K562 (cell line): ENCODE data around the gene P4HB. TPM values are rescaled to one million over a fixed set of nuclear protein-coding genes. Genes with fewer than 3 reads are reported as not detected.

ENCODE experiments used
- ATAC-seq: fragments of 200-7000 bp; cut with Tn5 transposase; 3 replicates; pipeline ENCODE4 v1.9.1; 2020; ENCODE audit warnings: moderate library complexity
- BruUV-seq: library from RNA; stranded (reverse); fragments of 400-500 nt; replicated peaks from 2 replicates; lab custom pipeline; 2021; lab: Mats Ljungman, UMichigan
- CTCF ChIA-PET: fragments of 300-600 bp; formaldehyde crosslinking; extraction: SDS; loops from one replicate; lab custom pipeline; 2021; ENCODE audit warnings: low intra/inter-chr PET ratio; lab: Yijun Ruan, JAX
- POLR2A ChIA-PET: fragments of 300-600, 350-650 bp; sonication (Branson Sonifier 250); formaldehyde crosslinking; extraction: SDS; loops from one replicate; lab custom pipeline; 2021; ENCODE audit warnings: antibody characterized with exemption, inconsistent platforms; lab: Yijun Ruan, JAX
- DNase-seq, 4 experiments: peaks; one replicate each; pipeline versions ENCODE4 v3.0.0 to v3.0.0-alpha.2; 2011 to 2018; ENCODE audit warnings: low spot score in 3 of 4, mixed read lengths in 3 of 4; ENCODE audit errors: extremely low read depth in 1 of 4
- FAIRE-seq: peaks from 2 replicates; lab custom pipeline; 2011; peaks lifted over from hg19 to GRCh38; lab: Jason Lieb, UNC
- H2AFZ ChIP-seq: 2 replicates; pipeline ENCODE4 v1.6.0; 2011; ENCODE audit warnings: low read depth, low read length, control low read depth, inconsistent platforms
- H3K27ac ChIP-seq: fragments of 200-600 bp; 3 replicates; pipeline ENCODE4 v1.8.0; 2011; ENCODE audit warnings: low read depth, mild to moderate bottlenecking, control low read depth, inconsistent platforms, low read length, moderate library complexity, mixed read lengths; ENCODE audit errors: extremely low read depth
- H3K27me3 ChIP-seq, 2 experiments: fragments of 300-600 bp in 1 of 2; 2 replicates in 1 of 2; 3 replicates in 1 of 2; pipeline versions ENCODE4 v1.6.0 to v1.8.0; 2011; ENCODE audit warnings: inconsistent platforms in 2 of 2, low read length in 2 of 2, mild to moderate bottlenecking in 1 of 2, mixed read lengths in 1 of 2, moderate library complexity in 1 of 2; ENCODE audit not compliant: control insufficient read depth in 2 of 2, insufficient read depth in 2 of 2
- H3K36me3 ChIP-seq: fragments of 300-600 bp; 3 replicates; pipeline ENCODE4 v1.8.0; 2011; ENCODE audit warnings: mild to moderate bottlenecking, low read length, inconsistent platforms; ENCODE audit not compliant: control insufficient read depth, insufficient read depth
- H3K4me1 ChIP-seq, 2 experiments: fragments of 200-600 bp in 1 of 2; replicated peaks in 1 of 2; 2 replicates in 1 of 2; 3 replicates in 1 of 2; pipeline versions ENCODE4 v1.5.1 to v1.8.0; 2011; ENCODE audit warnings: inconsistent platforms in 2 of 2, low read length in 2 of 2, mild to moderate bottlenecking in 1 of 2, mixed read lengths in 1 of 2, moderate library complexity in 1 of 2; ENCODE audit not compliant: control insufficient read depth in 2 of 2, insufficient read depth in 2 of 2
- H3K4me2 ChIP-seq: 2 replicates; pipeline ENCODE4 v1.6.1; 2011; ENCODE audit warnings: low read length, control low read depth, inconsistent platforms, mixed read lengths; ENCODE audit not compliant: insufficient read depth
- H3K4me3 ChIP-seq: fragments of 200-600 bp; sonication (generic), shearing (Covaris generic); 2 replicates; pipeline ENCODE4 v1.5.1; 2016; ENCODE audit warnings: control low read depth, inconsistent platforms
- H3K79me2 ChIP-seq: fragments of 200-600 bp; 3 replicates; pipeline ENCODE4 v1.8.0; 2011; ENCODE audit warnings: low read length, inconsistent platforms; ENCODE audit not compliant: control insufficient read depth, insufficient read depth
- H3K9ac ChIP-seq, 2 experiments: 2 replicates each; pipeline versions ENCODE4 v1.6.0 to v1.6.1; 2011; ENCODE audit warnings: low read depth in 2 of 2, low read length in 2 of 2, control low read depth in 1 of 2, inconsistent platforms in 1 of 2, mild to moderate bottlenecking in 1 of 2, mixed read lengths in 1 of 2; ENCODE audit not compliant: insufficient read depth in 1 of 2
- H3K9me1 ChIP-seq: one replicate; pipeline ENCODE4 v1.6.0; 2011; ENCODE audit warnings: inconsistent platforms, mild to moderate bottlenecking, low read length, moderate library complexity; ENCODE audit not compliant: control insufficient read depth, insufficient read depth
- H3K9me3 ChIP-seq: replicated peaks from 2 replicates; pipeline ENCODE4 v1.5.1; 2011; ENCODE audit warnings: low read depth, low read length, inconsistent platforms; ENCODE audit not compliant: control insufficient read depth, insufficient read depth
- H4K20me1 ChIP-seq: replicated peaks from 2 replicates; pipeline ENCODE4 v1.6.1; 2011; ENCODE audit warnings: low read length, inconsistent platforms, mixed read lengths; ENCODE audit not compliant: control insufficient read depth, insufficient read depth
- BDP1 ChIP-seq: IDR thresholded peaks from 3 replicates; pipeline ENCODE4 v1.6.1; 2011; ENCODE audit not compliant: insufficient read length, insufficient read depth
- DDX20 ChIP-seq: fragments of 450-650 bp; IDR thresholded peaks from 2 replicates; pipeline ENCODE4 v1.6.1; 2016; ENCODE audit warnings: missing genetic modification characterization, low read depth, mild to moderate bottlenecking, missing compliant biosample characterization, moderate library complexity
- ELF1 ChIP-seq: fragments of 200-800 bp; sonication (Bioruptor generic); IDR thresholded peaks from 2 replicates; pipeline ENCODE4 v1.6.1; 2016; ENCODE audit warnings: missing genetic modification characterization, missing compliant biosample characterization
- FOXJ3 ChIP-seq: sonication (generic); formaldehyde crosslinking; IDR thresholded peaks from 2 replicates; pipeline ENCODE4 v1.4.0; 2020; ENCODE audit warnings: mild to moderate bottlenecking, missing genetic modification reagents
- HNRNPUL1 ChIP-seq: fragments of 200-400 bp; formaldehyde crosslinking; IDR thresholded peaks from 2 replicates; pipeline ENCODE4 v1.6.1; 2017; ENCODE audit warnings: low read length
- MECOM ChIP-seq: fragments of 250-450 bp; sonication (Bioruptor Pico); IDR thresholded peaks from 2 replicates; pipeline ENCODE4 v1.8.0; 2022; ENCODE audit warnings: inconsistent platforms
- NFIX ChIP-seq: fragments of 250-450 bp; sonication (Bioruptor Pico); IDR thresholded peaks from 2 replicates; pipeline ENCODE4 v1.4.0; 2020; ENCODE audit warnings: low read depth, mild to moderate bottlenecking, moderate library complexity
- NFRKB ChIP-seq: fragments of 450-650 bp; IDR thresholded peaks from 2 replicates; pipeline ENCODE4 v1.6.1; 2016; ENCODE audit warnings: low read depth
- RNF2 ChIP-seq: sonication (generic); IDR thresholded peaks from 2 replicates; pipeline ENCODE4 v1.6.1; 2016
- SMARCE1 ChIP-seq: fragments of 450-650 bp; IDR thresholded peaks from 2 replicates; pipeline ENCODE4 v1.7.1; 2016; ENCODE audit warnings: mild to moderate bottlenecking
- SUPT5H ChIP-seq: fragments of 450-650 bp; IDR thresholded peaks from 2 replicates; pipeline ENCODE4 v1.6.1; 2016
- ZNF347 ChIP-seq: fragments of 450-650 bp; formaldehyde crosslinking; IDR thresholded peaks from 2 replicates; pipeline ENCODE4 v1.4.0; 2020; ENCODE audit warnings: low read depth, mild to moderate bottlenecking, moderate library complexity
- ZNF668 ChIP-seq: fragments of 250-450 bp; sonication (Bioruptor Pico); IDR thresholded peaks from 2 replicates; pipeline ENCODE4 v1.8.0; 2022; ENCODE audit warnings: mild to moderate bottlenecking, inconsistent platforms
- WGBS: fragments of 100-300 bp; shearing (Covaris generic); methylation state at CpG from one replicate; pipeline ENCODE4 v1.1.6; 2016; ENCODE audit warnings: low coverage, mixed read lengths; ENCODE audit not compliant: insufficient coverage; ENCODE audit errors: missing lambda C conversion rate; 5-methylcytosine and 5-hydroxymethylcytosine counted together
- in situ Hi-C: fragments of 300-500 bp; cut with MboI; formaldehyde crosslinking; loops from 4 replicates; pipeline ENCODE4 v1.15.0; 2018; ENCODE audit warnings: inconsistent platforms, mixed read lengths
- intact Hi-C: fragments of 100-400 bp; cut with micrococcal nuclease; formaldehyde crosslinking; loops from 2 replicates; pipeline ENCODE4 v1.14.2; 2022
- polyA plus RNA-seq, 8 experiments: library from polyadenylated mRNA; depleted of rRNA in 4 of 8; stranded (reverse) in 5 of 8; unstranded in 3 of 8; fragments of >200 nt; fragmentation: Nextera tagmentation in 2 of 8; fragmentation: Illumina TruSeq in 1 of 8; extraction: Ambion mirVana in 2 of 8; extraction: Trizol in 1 of 8; gene quantifications; 2 replicates each; pipeline versions ENCODE4 v1.2.1 to v1.2.3, GENCODE V29; 2011 to 2014; ENCODE audit warnings: inconsistent platforms in 1 of 8, missing spikeins in 1 of 8
- total RNA-seq, 7 experiments: library from RNA; depleted of rRNA in 6 of 7; stranded (reverse); fragments of >200 nt in 6 of 7; fragmentation: Illumina TruSeq in 2 of 7; extraction: Trizol in 2 of 7; gene quantifications; 2 replicates each; pipeline versions ENCODE4 v1.2.1 to v1.2.3, GENCODE V29; 2011 to 2021; ENCODE audit warnings: low replicate concordance in 1 of 7
- TF ChIP-seq, protein P1 (sequence below): sonication (generic); formaldehyde crosslinking; IDR thresholded peaks from 2 replicates; pipeline ENCODE4 v1.8.0; 2023; ENCODE audit warnings: missing genetic modification reagents, mild to moderate bottlenecking, borderline replicate concordance
- TF ChIP-seq, protein P2 (sequence below), 2 experiments: fragments of 200-800 bp in 1 of 2; sonication (Bioruptor generic) in 1 of 2; sonication (generic) in 1 of 2; formaldehyde crosslinking in 1 of 2; IDR thresholded peaks in 1 of 2; conservative IDR thresholded peaks in 1 of 2; 2 replicates each; pipeline versions ENCODE4 v1.5.0 to v1.6.1; 2016 to 2020; ENCODE audit warnings: missing compliant biosample characterization in 1 of 2, missing genetic modification characterization in 1 of 2, missing genetic modification reagents in 1 of 2
- TF ChIP-seq, protein P3 (sequence below): fragments of 450-650 bp; formaldehyde crosslinking; IDR thresholded peaks from 2 replicates; pipeline ENCODE4 v1.4.0; 2020; ENCODE audit warnings: mild to moderate bottlenecking, moderate library complexity

The P4HB gene
- total and polyA plus RNA-seq, 9 of the 15 experiments (the other 6 are each of a cell fraction or from before 2014, with no cell fraction given), result 4.4 to 645 (median 325) TPM

DNA sequence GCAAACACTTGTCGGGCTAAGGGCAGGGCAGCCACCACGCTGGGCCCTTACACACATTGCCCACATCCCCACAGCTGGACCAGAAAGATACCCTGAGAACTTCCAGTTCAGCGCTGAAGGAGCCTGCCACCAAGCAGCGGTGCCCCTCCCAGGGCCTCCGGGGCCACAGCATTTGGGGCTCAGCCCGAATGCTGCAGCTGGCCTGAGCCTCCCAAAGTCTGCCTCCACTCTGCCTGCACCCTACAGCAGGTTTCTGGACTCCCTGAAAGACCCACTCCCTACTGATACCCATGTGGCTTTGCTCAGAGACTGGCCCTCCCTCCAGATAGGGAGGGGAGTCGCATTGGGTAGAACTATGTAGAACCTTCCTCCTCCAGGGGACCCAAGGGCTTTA is 28.8 kb downstream of the P4HB start:
- H3K79me2 ChIP-seq, result peaks cover 28% of the 10 kb centered on the region; the same call in 2 of the 3 replicates
- H3K4me2 ChIP-seq, result peak overlapping the region; percentile 89
- in situ Hi-C loops (no loop called here), intact Hi-C loops (no loop called here)
- no TSS peak for BruUV-seq
- H3K9ac ChIP-seq, result peak overlapping the region; percentile 75 to 96
- no peaks in the 10 kb centered on the region for H4K20me1 ChIP-seq
- ATAC-seq (peak; percentile 9), DNase-seq (peak in 1 of 4 experiments; percentile 32), FAIRE-seq (peak; percentile 89)
- H3K27me3 ChIP-seq, result no peaks in the 10 kb centered on the region
- ChIA-PET POLR2A (interaction anchor here (3.6 kb wide), 1 partner anchor 11 kb away, joined by 25 read pairs; no protein-coding TSS in a partner anchor), CTCF (no interaction called here)
- no peaks in the 10 kb centered on the region for H3K9me3 ChIP-seq
- peak overlapping the region; percentile 52 for H3K4me3 ChIP-seq
- no peaks in the 10 kb centered on the region for H3K36me3 ChIP-seq
- H3K9me1 ChIP-seq, result no peaks in the 10 kb centered on the region
- peak overlapping the region; percentile 64 for H2AFZ ChIP-seq
- 52% methylated on average over 7 of the region's 7 CpGs for WGBS
- peak overlapping the region; percentile 76 for H3K27ac ChIP-seq
- peaks cover 25 to 65% of the 10 kb centered on the region in 2 experiments for H3K4me1 ChIP-seq
- TF ChIP-seq BDP1 (no peak), ZNF347 (no peak), ELF1 (tag) (no peak), RNF2 (no peak), DDX20 (no peak), SUPT5H (no peak), NFIX (no peak), FOXJ3 (CRISPR knock-in tag) (no peak), MECOM (no peak), ZNF668 (CRISPR knock-in tag) (no peak), SMARCE1 (no peak), NFRKB (no peak), HNRNPUL1 (no peak)
- TF ChIP-seq, protein P1, sequence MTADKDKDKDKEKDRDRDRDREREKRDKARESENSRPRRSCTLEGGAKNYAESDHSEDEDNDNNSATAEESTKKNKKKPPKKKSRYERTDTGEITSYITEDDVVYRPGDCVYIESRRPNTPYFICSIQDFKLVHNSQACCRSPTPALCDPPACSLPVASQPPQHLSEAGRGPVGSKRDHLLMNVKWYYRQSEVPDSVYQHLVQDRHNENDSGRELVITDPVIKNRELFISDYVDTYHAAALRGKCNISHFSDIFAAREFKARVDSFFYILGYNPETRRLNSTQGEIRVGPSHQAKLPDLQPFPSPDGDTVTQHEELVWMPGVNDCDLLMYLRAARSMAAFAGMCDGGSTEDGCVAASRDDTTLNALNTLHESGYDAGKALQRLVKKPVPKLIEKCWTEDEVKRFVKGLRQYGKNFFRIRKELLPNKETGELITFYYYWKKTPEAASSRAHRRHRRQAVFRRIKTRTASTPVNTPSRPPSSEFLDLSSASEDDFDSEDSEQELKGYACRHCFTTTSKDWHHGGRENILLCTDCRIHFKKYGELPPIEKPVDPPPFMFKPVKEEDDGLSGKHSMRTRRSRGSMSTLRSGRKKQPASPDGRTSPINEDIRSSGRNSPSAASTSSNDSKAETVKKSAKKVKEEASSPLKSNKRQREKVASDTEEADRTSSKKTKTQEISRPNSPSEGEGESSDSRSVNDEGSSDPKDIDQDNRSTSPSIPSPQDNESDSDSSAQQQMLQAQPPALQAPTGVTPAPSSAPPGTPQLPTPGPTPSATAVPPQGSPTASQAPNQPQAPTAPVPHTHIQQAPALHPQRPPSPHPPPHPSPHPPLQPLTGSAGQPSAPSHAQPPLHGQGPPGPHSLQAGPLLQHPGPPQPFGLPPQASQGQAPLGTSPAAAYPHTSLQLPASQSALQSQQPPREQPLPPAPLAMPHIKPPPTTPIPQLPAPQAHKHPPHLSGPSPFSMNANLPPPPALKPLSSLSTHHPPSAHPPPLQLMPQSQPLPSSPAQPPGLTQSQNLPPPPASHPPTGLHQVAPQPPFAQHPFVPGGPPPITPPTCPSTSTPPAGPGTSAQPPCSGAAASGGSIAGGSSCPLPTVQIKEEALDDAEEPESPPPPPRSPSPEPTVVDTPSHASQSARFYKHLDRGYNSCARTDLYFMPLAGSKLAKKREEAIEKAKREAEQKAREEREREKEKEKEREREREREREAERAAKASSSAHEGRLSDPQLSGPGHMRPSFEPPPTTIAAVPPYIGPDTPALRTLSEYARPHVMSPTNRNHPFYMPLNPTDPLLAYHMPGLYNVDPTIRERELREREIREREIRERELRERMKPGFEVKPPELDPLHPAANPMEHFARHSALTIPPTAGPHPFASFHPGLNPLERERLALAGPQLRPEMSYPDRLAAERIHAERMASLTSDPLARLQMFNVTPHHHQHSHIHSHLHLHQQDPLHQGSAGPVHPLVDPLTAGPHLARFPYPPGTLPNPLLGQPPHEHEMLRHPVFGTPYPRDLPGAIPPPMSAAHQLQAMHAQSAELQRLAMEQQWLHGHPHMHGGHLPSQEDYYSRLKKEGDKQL (CRISPR knock-in tag), result 0 out of 2 replicates have a peak, but pooled peaks have one; percentile 9
- TF ChIP-seq, protein P2, sequence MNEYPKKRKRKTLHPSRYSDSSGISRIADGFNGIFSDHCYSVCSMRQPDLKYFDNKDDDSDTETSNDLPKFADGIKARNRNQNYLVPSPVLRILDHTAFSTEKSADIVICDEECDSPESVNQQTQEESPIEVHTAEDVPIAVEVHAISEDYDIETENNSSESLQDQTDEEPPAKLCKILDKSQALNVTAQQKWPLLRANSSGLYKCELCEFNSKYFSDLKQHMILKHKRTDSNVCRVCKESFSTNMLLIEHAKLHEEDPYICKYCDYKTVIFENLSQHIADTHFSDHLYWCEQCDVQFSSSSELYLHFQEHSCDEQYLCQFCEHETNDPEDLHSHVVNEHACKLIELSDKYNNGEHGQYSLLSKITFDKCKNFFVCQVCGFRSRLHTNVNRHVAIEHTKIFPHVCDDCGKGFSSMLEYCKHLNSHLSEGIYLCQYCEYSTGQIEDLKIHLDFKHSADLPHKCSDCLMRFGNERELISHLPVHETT (CRISPR knock-in tag; conservative IDR thresholded peaks at IDR 0.05 in 1 of 2, IDR thresholded peaks at IDR 0.05 in 1 of 2), result no peak
- TF ChIP-seq, protein P3, sequence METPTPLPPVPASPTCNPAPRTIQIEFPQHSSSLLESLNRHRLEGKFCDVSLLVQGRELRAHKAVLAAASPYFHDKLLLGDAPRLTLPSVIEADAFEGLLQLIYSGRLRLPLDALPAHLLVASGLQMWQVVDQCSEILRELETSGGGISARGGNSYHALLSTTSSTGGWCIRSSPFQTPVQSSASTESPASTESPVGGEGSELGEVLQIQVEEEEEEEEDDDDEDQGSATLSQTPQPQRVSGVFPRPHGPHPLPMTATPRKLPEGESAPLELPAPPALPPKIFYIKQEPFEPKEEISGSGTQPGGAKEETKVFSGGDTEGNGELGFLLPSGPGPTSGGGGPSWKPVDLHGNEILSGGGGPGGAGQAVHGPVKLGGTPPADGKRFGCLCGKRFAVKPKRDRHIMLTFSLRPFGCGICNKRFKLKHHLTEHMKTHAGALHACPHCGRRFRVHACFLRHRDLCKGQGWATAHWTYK, result no peak
